ENCODE measurements around the gene PTH.

PTH gene

DNA sequence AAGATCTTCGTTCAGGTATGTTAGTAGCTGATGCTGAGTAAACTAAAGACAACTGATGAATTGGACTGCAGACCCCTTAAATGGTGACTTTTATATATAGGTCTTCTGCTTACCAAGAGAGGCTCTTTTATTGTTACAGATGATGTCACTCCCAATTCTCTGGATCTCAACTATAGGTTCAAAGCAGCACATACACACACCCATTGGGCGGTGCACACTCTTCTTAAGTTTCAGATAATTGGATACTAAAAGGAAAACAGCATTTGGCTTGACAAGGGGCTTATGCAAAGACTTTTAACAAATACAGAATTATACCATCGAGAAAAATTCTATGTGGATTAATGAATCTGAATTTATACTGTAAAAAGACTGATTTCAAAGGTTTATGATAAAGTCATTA, at the start of gene PTH:
Gene PTH, minus strand, starts transcription at position 69 of the 400 bp plus-strand sequence. CDS start 3,142 bp downstream, outside the sequence.
- TF ChIP-seq CTCF (IDR thresholded peaks at IDR 0.05; ENCODE audit: low read depth, low read length, missing control alignments) = no peak
- DNase-seq (ENCODE audit: low read depth) = no peak
- no peak within 1 kb of the TSS for H3K4me3 ChIP-seq (ENCODE audit: low read depth, low read length)
- in situ Hi-C loops (cut with HindIII; ENCODE audit: low sequenced_read_pairs) = no loop called here

DNA sequence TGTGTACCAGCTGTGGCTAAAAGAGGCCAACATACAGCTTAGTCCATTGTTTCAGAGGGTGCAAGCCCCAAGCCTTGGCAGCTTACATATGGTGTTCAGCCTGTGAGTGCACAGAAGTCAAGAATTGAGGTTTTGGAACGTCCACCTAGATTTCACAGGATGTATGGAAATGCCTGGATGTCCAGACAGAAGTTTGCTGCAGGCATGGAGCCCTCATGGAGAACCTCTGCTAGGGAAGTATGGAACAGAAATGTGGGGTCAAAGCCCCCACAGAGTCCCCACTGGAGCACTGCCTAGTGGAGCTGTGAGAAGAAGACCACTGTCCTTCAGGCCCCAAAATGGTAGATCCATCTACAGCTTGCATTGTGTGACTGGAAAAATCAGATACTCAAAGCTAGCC, 42.2 kb upstream of the PTH start:
- no peak for DNase-seq (ENCODE audit: low read depth)
- H3K4me3 ChIP-seq (ENCODE audit: low read depth, low read length) = no peak overlapping the region
- in situ Hi-C loops (cut with HindIII; ENCODE audit: low sequenced_read_pairs) = no loop called here
- no peak for TF ChIP-seq CTCF (IDR thresholded peaks at IDR 0.05; ENCODE audit: low read depth, low read length, missing control alignments)

GRCh38 chr11:13535819-13536218, 40.0 kb upstream of the PTH start:
- DNase-seq (ENCODE audit: low read depth) = no peak
- in situ Hi-C loops (cut with HindIII; ENCODE audit: low sequenced_read_pairs) = no loop called here

DNA sequence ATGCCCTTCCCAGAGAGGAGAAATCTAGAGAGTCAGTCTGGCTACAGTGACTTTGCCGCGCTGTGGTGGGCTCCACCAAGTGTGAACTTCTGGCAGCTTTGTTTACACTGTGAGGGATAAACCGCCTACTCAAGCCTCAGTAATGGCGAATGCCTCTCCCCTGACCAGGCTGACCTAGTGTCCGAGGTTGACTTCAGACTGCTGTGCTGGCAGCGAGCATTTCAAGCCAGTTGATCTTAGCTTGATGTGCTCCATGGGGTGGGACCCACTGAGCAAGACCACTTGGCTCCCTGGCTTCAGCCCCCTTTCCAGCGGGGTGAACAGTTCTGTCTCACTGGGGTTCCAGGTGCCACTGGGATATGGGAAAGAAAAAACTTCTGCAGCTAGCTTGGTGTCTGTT, 38.6 kb upstream of the PTH start:
- no peak for TF ChIP-seq CTCF (IDR thresholded peaks at IDR 0.05; ENCODE audit: low read depth, low read length, missing control alignments)

More at GRCh38 chr11:13535819-13536218, 40.0 kb upstream of the PTH start:
- no peak for TF ChIP-seq CTCF (IDR thresholded peaks at IDR 0.05; ENCODE audit: low read depth, low read length, missing control alignments)
- no peak overlapping the region for H3K4me3 ChIP-seq (ENCODE audit: low read depth, low read length)

DNA sequence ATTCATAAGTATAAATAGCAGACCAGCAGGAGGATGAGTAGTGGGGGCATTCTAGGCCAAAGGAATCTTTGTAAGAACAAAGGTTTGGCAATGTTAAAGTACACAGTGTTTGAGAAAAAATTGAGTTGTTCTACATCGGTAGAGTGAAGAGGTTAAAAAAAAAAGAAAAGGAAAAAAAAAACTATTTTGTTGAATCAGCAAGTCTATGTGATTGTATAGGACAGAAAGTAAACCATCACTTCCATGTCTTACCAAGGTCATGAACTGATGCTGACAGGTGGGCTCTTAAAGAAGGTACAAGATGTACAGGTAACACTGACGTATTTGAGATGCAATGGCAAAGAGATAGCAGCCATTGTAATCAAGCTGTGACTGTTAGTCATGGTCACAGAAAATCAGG, 29.5 kb upstream of the PTH start:
- TF ChIP-seq CTCF (IDR thresholded peaks at IDR 0.05; ENCODE audit: low read depth, low read length, missing control alignments) = no peak
- DNase-seq (ENCODE audit: low read depth) = no peak
- H3K4me3 ChIP-seq (ENCODE audit: low read depth, low read length) = no peak overlapping the region
- in situ Hi-C loops (cut with HindIII; ENCODE audit: low sequenced_read_pairs) = no loop called here

More for the DNA sequence above, 38.6 kb upstream of the PTH start:
- H3K4me3 ChIP-seq (ENCODE audit: low read depth, low read length) = no peak overlapping the region
- no peak for DNase-seq (ENCODE audit: low read depth)
- in situ Hi-C loops (cut with HindIII; ENCODE audit: low sequenced_read_pairs) = no loop called here

DNA sequence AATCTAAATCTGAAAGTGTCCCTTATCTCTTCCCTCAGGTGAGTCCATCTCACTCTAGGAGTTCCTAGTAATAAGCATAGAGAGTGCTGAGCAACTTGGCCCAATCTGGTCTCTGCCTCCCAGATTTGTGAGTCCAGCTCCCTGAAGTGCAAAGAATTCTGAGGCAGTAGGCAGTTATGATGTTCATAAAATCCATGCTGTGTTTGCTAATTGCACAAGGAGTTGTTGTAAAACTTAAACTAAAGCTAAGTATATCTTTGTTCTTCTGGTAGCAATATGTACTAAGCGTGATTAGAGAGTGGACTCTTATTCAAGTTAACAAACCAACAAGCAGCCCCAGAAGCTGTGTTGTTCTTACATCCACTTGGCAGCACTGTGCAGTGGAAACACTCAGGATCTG, 7.6 kb upstream of the PTH start:
- no peak for TF ChIP-seq CTCF (IDR thresholded peaks at IDR 0.05; ENCODE audit: low read depth, low read length, missing control alignments)
- H3K4me3 ChIP-seq (ENCODE audit: low read depth, low read length) = no peak overlapping the region
- in situ Hi-C loops (cut with HindIII; ENCODE audit: low sequenced_read_pairs) = no loop called here
- no peak for DNase-seq (ENCODE audit: low read depth)

DNA sequence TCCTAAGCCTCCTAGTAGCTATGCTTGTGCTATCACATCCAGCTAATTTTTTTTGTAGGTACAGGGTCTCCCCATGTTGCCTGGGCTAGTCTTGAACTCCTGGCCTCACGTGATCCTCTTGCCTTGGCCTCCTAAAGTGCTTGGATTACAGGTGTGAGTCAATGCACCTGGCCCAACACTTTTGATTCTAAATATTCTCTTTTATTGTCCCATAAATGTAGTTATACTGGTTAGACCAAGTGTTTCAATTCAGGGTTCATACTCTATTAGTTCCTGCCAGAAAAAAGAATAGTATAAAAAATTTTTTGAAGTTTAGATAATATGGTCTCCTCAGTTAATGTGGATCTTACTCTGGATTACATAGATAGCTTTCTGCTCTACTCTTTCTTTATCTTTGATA, 6.7 kb upstream of the PTH start:
- in situ Hi-C loops (cut with HindIII; ENCODE audit: low sequenced_read_pairs) = no loop called here
- H3K4me3 ChIP-seq (ENCODE audit: low read depth, low read length) = no peak overlapping the region
- no peak for TF ChIP-seq CTCF (IDR thresholded peaks at IDR 0.05; ENCODE audit: low read depth, low read length, missing control alignments)
- DNase-seq (ENCODE audit: low read depth) = no peak

Measured in astrocyte of the cerebellum (primary cell).